Renal cortex interstitium (tissue), 11 donors: ENCODE data around the gene TSR3. TPM values are rescaled to one million over a fixed set of nuclear protein-coding genes. Genes with fewer than 3 reads are reported as not detected.

Experiments
- DNase-seq, 11 donors: peaks; one replicate each; pipeline ENCODE4 v3.0.0-alpha.2; 2013; ENCODE audit warnings: low read depth in 9 of 11, low spot score in 4 of 11; ENCODE audit errors: extremely low read depth in 1 of 11
- polyA plus RNA-seq, 3 donors: library from polyadenylated mRNA; unstranded; fragments of 120-200 nt; gene quantifications; one replicate each; pipeline ENCODE4 v1.2.1, GENCODE V29; 2013; ENCODE audit not compliant: insufficient read length in 3 of 3

TSR3 gene
- polyA plus RNA-seq, 3 donors = 34.7 to 57.8 (median 54.9) TPM

DNA sequence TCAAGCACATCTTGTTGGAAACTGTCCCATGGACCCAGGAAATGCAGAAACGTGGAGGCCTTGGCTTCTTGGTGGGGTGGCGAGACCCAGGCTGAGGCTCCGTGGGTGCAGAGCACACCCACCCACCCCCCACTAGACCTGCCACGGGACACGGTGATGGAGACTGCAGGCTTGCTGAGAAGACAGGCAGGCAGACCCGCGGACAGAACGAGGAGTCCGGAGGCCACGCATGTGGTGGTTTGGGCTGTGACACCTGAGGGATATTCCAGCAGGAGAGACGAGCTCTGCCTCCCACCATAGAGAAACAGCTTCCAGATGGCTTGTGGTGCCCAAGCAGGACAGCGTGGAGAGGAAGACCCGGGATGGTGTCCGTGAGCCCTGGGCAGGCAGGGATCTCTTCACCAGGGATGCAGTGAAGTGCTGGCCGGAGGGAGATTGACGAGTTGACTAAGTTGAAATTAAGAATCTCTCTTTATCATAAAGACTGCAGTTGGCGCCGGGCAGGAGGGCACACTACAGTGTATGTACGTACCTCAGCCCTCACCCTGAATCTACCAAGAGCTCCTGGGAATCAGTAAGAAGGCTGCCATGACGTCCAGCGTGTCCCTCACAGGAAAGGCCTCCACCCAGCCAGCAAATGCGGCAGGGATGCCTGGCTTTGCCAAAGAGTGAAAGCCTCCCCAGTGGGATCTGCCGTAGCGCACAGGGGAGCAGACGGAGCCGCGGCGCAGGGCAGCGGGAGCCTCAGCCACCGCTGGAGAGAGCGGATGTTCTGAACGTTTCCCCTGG is 34.0 kb downstream of the TSR3 start:
- DNase-seq = no peak

DNA sequence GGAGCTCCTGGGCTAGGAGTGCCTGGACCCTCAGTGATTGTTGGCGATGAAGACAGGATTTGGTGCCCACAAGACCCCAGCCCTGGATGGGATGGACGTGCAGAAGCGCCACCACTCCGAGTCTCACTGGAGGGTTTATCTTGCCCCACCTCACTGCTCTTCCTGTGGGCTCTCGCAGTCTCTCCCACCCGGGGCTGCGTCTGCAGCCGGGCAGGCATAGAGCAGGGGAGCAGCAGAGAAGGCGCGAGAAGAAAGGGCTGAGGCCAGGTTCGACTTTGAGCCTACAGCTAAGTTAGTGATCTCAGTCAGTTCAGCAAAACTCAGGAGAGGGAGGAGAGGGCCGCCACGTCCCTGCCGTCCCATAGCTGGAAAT is 35.7 kb downstream of the TSR3 start:
- DNase-seq = no peak

DNA sequence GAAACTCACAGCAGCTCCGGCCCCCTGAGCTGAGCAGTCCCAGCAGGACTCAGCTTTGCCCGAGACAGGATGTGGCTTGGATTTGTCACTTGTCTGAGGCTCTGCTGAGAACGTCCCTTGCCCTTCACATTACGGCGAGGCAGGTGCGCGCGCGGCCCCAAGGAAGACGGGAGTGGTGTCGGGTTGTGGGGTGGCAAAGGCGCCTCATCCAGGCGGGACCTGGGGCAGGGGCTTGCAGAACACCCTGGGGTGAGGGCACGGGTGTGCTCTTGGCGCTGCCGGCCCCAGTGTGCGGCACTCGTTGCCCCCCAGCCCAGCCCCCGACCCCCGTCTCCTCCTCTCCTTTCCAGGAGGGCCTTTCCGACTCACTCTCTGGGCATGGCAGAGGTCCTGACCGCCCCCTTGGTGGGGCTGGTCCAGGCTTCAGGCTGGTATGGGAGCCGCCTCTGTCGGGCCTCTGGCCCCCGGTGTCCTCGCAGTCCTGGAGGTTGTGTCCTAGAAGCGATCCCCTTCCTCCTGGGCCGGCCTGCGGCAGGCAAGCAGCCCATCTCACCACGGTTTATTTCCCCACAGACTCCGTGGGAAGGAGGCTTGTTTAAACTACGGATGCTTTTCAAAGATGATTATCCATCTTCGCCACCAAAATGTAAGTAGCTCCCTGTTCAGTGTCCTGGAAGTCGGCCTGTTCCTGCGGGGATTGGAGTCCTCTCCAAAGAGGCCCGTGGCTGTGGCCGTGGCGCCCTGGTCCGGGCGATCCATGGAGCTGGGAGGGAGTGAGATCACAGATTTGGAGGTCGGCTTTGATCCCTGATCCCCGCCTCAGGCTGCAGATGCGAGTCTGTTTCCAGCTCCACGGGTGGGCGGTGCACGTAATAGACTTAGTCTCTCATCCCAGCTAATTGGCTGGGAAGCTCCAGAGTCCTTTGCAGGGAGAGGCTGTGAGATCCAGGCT is 36.3 kb downstream of the TSR3 start:
- no peak for DNase-seq

DNA sequence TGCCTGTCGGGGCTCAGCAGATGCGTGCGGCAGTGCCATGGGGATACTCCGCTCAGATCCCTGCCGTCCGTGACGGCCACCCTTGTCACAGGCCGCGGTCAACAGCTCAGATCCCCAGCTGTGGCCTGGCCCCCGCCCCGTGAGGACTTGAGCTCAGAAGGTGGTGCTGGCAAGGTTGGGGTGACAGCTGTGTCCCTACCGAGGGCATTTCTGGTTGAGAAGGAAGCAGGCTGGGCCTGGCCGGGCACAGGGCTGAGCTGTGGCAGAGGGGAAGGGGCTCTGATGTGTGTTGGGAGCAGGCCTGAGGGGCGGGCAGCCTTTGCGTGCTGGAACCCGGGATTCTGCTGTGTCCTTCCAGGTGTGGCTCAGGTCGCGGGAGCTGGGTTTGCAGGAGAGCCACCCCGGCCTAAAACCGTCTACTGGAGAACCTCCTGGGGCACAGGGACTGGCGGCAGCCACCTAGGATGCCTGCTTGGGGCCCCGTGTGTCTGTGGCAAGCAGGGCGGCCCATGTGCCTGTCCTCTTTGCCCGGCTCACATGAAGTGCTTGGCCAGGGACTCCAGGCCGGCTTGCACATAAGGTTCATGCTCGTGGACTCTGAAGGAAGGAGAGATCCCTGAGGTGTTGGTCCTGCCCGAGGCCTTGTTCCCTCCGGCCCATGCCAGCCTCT is 37.1 kb downstream of the TSR3 start:
- no peak for DNase-seq

DNA sequence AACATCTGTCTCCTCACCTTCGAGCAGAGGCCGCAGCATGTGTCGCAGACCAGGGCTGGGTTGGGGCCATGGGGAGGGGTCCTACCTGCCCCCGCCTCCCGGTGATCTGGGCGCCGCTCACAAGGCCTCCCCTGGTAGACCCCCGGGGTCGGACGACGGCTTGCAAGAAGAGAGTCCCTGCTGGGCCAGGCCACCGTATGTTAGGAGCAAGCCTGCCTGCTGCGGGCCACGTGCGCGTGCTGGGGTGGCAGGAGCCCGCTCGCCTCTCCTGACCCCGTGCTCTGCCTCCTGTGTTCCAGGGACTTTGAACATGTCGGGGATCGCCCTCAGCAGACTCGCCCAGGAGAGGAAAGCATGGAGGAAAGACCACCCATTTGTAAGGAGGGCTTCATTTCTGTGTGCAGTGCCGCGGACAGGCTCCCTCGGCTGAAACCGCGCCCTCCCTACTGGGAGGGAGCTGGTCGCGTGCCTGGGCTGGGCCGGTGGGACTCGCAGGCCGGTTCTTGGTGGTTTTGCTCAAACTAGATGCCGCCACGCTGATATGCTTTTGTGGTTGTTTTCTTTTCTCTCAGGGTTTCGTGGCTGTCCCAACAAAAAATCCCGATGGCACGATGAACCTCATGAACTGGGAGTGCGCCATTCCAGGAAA is 37.8 kb downstream of the TSR3 start:
- no peak for DNase-seq

DNA sequence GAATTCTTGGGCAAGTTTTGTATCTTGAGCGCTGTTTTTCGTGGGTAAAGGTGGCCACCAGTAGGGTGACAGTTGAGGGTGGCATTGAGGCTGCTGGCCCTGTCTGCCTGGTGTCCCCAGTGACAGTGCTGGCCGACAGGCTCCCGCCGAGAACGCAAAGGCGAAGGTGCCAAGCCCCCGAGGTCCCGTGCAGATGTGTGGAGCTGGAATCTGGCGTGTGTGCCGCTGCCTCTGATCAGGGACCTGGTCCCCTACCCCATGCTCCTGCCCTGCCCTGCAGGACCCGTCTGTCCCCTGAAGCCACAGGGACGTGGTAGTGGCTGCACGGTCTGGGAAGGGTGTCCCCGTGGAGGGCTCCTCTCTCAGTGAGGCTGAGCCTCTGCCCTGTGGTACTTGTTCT is 38.8 kb downstream of the TSR3 start:
- no peak for DNase-seq

DNA sequence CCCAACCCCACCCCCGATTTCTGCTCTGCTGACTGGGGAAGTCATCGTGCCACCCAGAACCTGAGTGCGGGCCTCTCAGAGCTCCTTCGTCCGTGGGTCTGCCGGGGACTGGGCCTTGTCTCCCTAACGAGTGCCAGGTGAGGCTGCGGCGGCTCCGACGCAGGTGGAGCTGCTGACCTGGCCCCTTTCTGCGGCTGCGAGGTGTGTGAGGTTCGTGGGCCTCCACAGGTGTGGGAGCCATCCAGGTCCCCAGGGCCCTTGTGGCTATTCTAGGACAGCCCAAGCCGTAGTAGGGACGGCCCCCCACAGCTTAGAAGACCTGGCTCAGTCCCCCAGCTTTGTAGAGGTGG is 39.2 kb downstream of the TSR3 start:
- DNase-seq = no peak

DNA sequence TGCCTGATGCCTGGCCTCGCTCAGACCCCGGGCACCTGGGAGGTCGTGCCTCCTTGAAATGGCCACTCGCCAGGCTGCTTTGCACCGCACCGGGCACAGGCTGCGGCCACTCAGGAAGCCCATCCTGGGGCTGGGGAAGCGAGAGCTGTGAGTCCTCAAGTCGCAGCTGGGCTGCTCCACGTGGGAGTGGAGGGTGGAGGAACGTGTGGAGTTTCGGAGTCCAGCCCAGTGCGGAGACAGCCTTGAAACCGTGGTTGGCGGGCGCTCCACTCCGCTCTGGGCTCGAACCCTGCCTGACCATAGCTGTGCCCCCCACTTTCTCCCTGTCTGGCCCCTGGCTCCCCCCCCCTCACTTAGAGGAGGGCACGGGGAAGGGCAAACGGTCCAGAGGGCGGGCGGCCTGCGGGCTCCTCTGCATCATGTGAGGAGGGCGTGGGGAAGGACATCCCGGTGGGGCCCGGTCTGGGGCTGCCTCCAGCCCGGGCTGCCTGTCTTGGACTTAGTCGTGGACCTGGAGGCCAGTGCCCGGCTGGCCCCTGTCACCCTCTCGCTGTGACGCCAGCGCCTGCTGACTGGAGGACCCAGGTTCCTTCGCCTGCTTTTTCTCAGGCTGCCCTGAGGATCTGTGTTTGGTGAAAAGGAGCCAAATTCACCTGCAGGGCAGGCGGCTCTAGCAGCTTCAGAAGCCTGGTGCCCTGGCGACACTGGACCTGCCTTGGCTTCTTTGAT is 39.8 kb downstream of the TSR3 start:
- no peak for DNase-seq

DNA sequence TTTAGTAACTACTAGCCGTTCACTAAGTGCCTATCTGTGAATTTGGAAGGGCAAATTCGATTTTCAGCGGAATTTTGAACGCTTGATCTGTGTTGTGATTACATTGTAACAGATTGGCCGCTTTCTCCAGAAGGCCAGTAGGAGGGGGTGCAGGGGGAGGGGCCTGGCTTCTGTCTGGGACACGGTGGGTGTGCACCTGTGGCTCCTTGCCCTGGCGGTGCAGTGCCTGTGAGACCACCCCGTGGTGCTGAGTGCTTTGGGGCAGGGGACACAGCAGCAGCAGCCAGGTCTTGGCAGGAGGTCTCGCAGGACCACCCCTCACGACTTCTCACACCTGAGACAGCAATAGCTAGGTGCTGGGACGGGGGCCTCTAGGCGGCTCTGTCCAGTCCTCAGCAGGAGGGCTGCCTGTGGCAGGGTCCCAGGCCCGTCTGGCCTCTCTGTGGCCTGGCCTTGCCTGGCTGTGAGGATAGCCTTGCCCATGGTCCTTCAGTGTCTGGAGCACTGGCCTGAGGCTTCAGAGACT is 40.4 kb downstream of the TSR3 start:
- DNase-seq = no peak

DNA sequence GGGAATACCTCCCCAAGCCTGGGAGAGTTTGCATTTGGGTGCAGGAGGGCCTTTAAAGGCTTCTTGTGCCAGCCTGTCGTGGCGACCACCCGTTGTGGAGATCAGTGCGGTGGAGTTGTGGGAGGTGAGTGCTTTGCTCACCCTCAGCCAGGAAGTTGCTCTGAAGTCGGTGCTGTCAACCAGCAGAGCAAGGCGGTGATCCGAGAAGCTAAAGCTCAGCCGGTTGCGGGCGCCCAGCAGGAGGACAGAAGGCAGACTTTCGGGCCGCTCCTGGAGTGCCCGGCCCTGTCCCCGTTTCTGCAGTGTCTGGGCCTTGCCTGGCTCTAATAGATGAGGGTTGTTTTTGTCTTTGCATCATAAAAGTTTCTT is 40.9 kb downstream of the TSR3 start:
- no peak for DNase-seq

DNA sequence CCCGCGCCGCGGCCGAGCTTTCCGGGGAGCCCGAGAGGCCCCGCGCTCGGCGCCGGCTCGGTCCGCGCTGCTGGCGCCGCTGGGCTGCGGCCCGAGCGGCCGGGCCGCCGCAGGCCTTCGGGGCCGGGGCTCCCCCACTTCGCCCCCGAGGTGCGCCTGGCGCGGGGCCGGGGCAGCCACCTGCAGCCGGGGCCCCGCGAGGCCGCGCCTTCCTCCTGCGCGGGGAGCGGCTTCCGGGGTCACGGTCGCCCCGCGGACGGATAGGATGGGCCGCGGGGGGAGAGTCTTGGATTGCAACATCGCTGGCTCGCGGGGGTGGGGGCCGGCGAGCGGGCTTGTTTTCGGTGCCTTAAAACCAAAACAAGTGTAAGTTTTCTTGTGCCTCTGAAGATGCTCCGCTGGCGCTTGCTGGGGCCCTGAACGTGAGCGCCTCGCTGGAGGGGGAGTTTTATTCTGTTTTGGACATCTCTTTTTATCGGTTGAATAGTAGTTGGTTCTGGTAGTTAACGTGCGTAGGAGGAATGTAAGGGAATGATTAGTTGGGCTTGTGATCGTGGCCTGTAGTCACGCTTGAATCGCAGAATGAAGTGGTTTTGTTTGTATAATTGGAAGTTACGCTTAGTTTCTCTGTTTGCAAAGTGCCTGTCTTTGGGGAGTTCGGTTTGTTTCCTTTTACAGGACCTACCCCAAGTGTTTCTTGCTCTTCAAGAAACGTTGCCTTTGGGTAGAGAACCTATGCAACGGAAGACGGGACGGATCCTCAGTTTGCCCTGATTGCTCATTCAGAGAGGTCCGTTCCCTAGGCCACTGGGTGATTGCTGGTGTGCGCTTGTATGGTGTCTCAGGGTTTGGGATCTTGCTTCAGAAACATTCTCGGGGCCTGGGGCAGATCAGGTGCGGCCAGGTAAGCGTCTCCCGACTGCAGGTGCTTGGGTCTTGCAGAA is 41.5 kb downstream of the TSR3 start:
- DNase-seq = no peak

DNA sequence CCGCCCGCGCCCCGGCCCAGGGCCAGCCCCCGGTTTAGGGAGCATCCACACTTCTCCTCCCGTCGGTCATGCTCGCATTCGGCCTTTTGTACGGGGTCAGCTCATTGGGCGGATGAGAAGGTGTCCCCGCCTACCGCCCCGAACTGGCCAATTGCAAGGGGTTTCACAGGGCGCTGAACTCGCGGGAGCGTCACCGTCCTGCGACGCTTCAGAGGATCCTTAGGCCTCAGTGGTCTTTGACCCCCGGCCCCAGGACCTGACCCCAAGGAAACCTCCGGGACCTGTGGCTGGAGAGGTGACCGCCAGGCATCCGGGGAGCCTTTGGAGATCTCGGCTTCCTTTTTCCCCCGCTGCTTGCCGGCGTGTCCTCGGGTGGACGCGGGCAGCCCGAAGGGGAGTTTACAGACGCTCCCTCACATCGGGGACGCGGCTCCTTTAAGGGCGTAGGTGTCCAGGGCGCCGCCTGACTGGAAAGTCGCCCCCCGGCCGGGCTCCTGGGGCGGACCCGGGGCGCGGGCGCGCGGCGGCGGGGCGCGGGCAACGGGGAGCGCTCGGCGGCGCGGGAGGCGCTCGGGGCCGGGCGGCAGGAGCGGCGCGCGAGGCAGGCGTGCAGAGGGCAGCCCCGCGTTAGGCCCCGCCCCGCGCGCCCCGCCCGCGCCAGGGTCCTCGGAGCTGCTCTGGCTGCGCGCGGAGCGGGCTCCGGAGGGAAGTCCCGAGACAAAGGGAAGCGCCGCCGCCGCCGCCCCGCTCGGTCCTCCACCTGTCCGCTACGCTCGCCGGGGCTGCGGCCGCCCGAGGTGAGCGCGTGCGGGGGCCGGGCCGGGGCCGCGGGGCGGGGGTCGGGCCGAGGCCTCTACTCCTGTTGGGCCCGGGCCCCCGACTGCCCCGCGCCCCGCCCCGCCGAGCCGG is 42.4 kb downstream of the TSR3 start, which contains the start of gene UBE2I:
UBE2I (plus strand) TSS at position 660 of the 909 bp plus-strand sequence. CDS start 4,395 bp downstream, outside the sequence.
- peak; percentile 95 to 100 (median 98) for DNase-seq

DNA sequence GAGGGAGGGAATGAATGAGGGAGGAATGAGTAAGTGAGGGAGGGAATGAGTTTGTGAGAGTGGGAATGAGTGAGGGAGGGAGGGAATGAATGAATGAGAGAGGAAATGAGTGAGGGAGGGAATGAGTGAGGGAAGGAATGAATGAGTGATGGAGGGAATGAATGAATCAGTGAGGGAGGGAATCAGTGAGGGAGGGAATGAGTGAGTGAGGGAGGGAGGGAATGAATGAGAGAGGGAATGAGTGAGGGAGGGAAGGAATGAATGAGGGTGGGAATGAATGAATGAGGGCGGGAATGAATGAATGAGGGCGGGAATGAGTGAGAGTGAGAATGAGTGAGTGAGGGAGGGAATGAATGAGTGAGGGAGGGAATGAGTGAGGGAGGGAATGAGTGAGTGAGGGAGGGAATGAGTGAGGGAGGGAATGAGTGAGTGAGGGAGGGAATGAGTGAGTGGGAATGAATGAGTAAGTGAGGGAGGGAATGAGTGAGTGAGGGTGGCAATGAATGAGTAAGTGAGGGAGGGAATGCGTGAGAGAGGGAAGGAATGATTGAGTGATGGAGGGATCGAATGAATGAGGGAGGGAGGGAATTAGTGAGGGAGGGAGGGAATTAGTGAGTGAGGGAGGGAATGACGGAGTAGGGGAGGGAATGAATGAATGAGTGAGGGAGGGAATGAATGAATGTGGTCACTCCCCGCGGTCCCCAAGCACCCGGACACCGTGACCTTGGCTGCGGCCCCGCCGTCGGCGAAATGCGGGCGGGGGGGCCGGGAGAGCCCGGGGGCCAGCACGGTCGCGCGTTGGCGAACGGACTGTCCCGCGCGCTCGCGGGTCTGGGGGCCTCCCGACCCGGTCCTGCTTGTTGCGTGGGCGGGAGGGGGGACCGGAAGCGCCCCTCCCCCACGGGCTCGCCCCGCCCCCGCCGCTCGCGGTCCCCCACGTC is 43.4 kb downstream of the TSR3 start:
- peak in 1 of 11 donors; percentile 45 for DNase-seq

DNA sequence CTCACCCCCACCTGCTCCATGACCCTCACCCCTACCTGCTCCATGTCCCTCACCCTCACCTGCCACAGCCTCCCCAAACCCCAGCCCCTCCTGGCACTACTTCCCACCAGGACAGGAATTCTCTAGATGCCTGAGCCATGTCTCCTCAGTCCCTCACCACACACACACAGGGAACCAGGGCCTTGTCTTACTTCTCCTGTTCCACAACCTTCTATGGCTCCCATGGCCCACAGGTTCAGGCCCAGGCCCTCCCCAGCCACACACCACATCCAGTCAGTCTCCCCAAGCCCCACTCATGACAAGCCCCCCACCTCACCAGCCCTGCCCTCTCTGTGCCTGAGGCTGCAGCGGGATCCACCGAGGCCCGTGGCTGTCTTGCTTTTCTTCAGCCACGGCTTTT is 45.3 kb downstream of the TSR3 start:
- DNase-seq = no peak

DNA sequence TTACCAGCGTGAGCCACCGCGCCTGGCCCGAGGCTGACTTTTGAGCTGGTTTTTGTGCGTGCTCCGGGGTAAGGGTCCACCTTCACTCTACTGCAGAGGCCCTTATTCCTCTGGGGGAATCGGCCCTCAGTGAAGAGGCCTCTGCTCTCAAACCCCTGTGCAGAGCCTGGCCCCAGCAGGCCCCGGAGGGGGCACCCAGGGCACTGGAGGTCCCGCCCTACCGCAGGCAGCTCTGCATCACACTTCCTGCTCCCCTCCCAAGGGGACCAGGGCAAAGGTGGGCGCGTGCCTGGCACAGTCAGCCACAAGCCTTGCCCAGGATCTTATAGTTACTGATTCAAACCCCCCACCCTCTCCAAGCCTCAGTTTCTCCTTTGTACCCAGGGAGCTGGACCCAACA is 45.9 kb downstream of the TSR3 start:
- no peak for DNase-seq
